ENCODE results near the gene GATA2. TPM values are rescaled to one million over a fixed set of nuclear protein-coding genes. Genes with fewer than 3 reads are reported as not detected.

Gene GATA2
- total and polyA plus RNA-seq, 2 donors (not counting 1 experiment from before 2014, with no cell fraction given): 0.83 to 3.2 TPM

- Histone ChIP-seq H3K4me2 (ENCODE audit: extremely low read depth, insufficient read depth, low read length) (no peak overlapping the region), H3K4me1 (ENCODE audit: control insufficient read depth, extremely low read depth, insufficient read depth, low read length) (no peaks in the 10 kb centered on the region), H3K9me3 (ENCODE audit: control insufficient read depth, insufficient read depth, low read depth, low read length) (no peaks in the 10 kb centered on the region), H3K79me2 (ENCODE audit: control insufficient read depth, insufficient read depth, low read length) (no peaks in the 10 kb centered on the region), H3K27ac (ENCODE audit: insufficient read depth, low read length) (no peak overlapping the region), H3K9ac (ENCODE audit: insufficient read depth, low read length) (no peak overlapping the region), H3K4me3 (replicated peaks in 1 of 4; ENCODE audit: control extremely low read depth in 1 of 4, insufficient read depth in 1 of 4, low read depth in 3 of 4, low read length in 4 of 4) (no peak overlapping the region), H3K36me3 (ENCODE audit: control insufficient read depth, insufficient read depth, low read length) (no peaks in the 10 kb centered on the region), H2AFZ (ENCODE audit: low read length) (no peak overlapping the region), H4K20me1 (ENCODE audit: control insufficient read depth, extremely low read depth, insufficient read depth, low read length) (no peaks in the 10 kb centered on the region), H3K27me3 (ENCODE audit: control insufficient read depth, insufficient read depth, low read length) (peaks cover 12% of the 10 kb centered on the region)
- TF ChIP-seq CTCF (conservative IDR thresholded peaks at IDR 0.05 in 1 of 2, IDR thresholded peaks at IDR 0.05 in 1 of 2; ENCODE audit: low read depth in 1 of 2, low read length in 2 of 2): no peak
- TF ChIP-seq EZH2 (IDR thresholded peaks at IDR 0.05; ENCODE audit: low read length, missing control alignments): no peak
- DNase-seq (ENCODE audit: low read depth in 2 of 2): no peak
Observed at GRCh38 chr3:128442070-128442469, 50.9 kb downstream of the GATA2 start.

GRCh38 chr3:128439226-128439625 is 53.8 kb downstream of the GATA2 start:
- Histone ChIP-seq H4K20me1 (ENCODE audit: control insufficient read depth, extremely low read depth, insufficient read depth, low read length) (no peaks in the 10 kb centered on the region), H3K9ac (ENCODE audit: insufficient read depth, low read length) (no peak overlapping the region), H3K27ac (ENCODE audit: insufficient read depth, low read length) (no peak overlapping the region)

DNA sequence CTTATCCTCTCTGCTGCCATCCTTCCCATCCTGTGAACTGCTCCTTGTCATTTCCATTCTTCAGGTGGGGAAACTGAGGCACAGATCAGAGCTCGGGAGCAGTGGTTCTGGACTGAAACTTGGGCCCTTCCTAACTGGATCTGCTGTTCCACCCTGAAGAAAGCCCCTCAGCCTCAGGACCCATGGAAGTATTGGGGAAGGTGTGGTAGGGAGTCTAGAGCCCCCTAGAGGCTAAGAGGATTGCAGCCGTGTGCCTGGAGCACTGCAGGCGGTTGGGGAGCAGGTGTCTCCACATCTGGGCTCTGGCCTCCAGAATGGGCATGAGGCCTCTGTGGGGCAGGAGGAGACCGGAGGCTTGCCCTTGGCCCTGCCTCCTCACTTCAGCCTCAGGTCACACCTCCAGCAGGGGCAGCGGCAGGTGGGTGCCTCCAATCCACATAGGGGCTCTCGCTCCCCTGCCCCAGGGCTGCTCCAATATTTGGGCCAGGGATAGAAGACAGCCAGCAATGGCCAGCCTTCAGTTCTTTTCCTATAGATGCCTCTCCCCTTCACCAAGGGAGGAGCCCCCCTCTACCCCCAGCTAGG is 54.4 kb downstream of the GATA2 start:
- Histone ChIP-seq H3K9ac (ENCODE audit: insufficient read depth, low read length) (no peak overlapping the region), H4K20me1 (ENCODE audit: control insufficient read depth, extremely low read depth, insufficient read depth, low read length) (no peaks in the 10 kb centered on the region), H3K4me1 (ENCODE audit: control insufficient read depth, extremely low read depth, insufficient read depth, low read length) (no peaks in the 10 kb centered on the region), H3K27me3 (ENCODE audit: control insufficient read depth, insufficient read depth, low read length) (peaks cover 15% of the 10 kb centered on the region), H3K36me3 (ENCODE audit: control insufficient read depth, insufficient read depth, low read length) (no peaks in the 10 kb centered on the region), H2AFZ (ENCODE audit: low read length) (no peak overlapping the region), H3K27ac (ENCODE audit: insufficient read depth, low read length) (no peak overlapping the region), H3K4me2 (ENCODE audit: extremely low read depth, insufficient read depth, low read length) (no peak overlapping the region), H3K9me3 (ENCODE audit: control insufficient read depth, insufficient read depth, low read depth, low read length) (no peaks in the 10 kb centered on the region), H3K79me2 (ENCODE audit: control insufficient read depth, insufficient read depth, low read length) (no peaks in the 10 kb centered on the region), H3K4me3 (replicated peaks in 1 of 4; ENCODE audit: control extremely low read depth in 1 of 4, insufficient read depth in 1 of 4, low read depth in 3 of 4, low read length in 4 of 4) (no peak overlapping the region)
- TF ChIP-seq CTCF (conservative IDR thresholded peaks at IDR 0.05 in 1 of 2, IDR thresholded peaks at IDR 0.05 in 1 of 2; ENCODE audit: low read depth in 1 of 2, low read length in 2 of 2) (peak; percentile 20 to 49), EZH2 (IDR thresholded peaks at IDR 0.05; ENCODE audit: low read length, missing control alignments) (no peak)
- DNase-seq (ENCODE audit: low read depth in 2 of 2): no peak

More at GRCh38 chr3:128439226-128439625, 53.8 kb downstream of the GATA2 start:
- DNase-seq (ENCODE audit: low read depth in 2 of 2): no peak
- Histone ChIP-seq H2AFZ (ENCODE audit: low read length) (no peak overlapping the region), H3K4me3 (replicated peaks in 1 of 4; ENCODE audit: control extremely low read depth in 1 of 4, insufficient read depth in 1 of 4, low read depth in 3 of 4, low read length in 4 of 4) (no peak overlapping the region), H3K36me3 (ENCODE audit: control insufficient read depth, insufficient read depth, low read length) (no peaks in the 10 kb centered on the region), H3K4me2 (ENCODE audit: extremely low read depth, insufficient read depth, low read length) (no peak overlapping the region), H3K4me1 (ENCODE audit: control insufficient read depth, extremely low read depth, insufficient read depth, low read length) (no peaks in the 10 kb centered on the region), H3K27me3 (ENCODE audit: control insufficient read depth, insufficient read depth, low read length) (peaks cover 10% of the 10 kb centered on the region), H3K79me2 (ENCODE audit: control insufficient read depth, insufficient read depth, low read length) (no peaks in the 10 kb centered on the region), H3K9me3 (ENCODE audit: control insufficient read depth, insufficient read depth, low read depth, low read length) (no peaks in the 10 kb centered on the region)
- TF ChIP-seq EZH2 (IDR thresholded peaks at IDR 0.05; ENCODE audit: low read length, missing control alignments) (no peak), CTCF (conservative IDR thresholded peaks at IDR 0.05 in 1 of 2, IDR thresholded peaks at IDR 0.05 in 1 of 2; ENCODE audit: low read depth in 1 of 2, low read length in 2 of 2) (no peak)

All from fibroblast of lung (primary cell).